B cell (primary cell): ENCODE results near the gene WNT6. TPM values are rescaled to one million over a fixed set of nuclear protein-coding genes. Genes with fewer than 3 reads are reported as not detected.

Experiments
- ATAC-seq: fragments of 200-7000 bp; cut with Tn5 transposase; one replicate; pipeline ENCODE4 v1.10.0; 2021; ENCODE audit warnings: low read depth, mild to moderate bottlenecking, moderate number of reproducible peaks, moderate library complexity
- CTCF ChIA-PET: fragments of 350-600 bp; sonication (Branson Sonifier 250); formaldehyde crosslinking; loops from one replicate; lab custom pipeline; 2021; ENCODE audit warnings: antibody characterized with exemption, inconsistent platforms; lab: Charles Lee
- POLR2A ChIA-PET: fragments of 350-600 bp; sonication (Branson Sonifier 250); formaldehyde crosslinking; loops from one replicate; lab custom pipeline; 2021; ENCODE audit warnings: antibody characterized with exemption; lab: Charles Lee
- DNase-seq: peaks from one replicate; pipeline ENCODE4 v3.0.0; 2013
- H2AFZ ChIP-seq: 2 replicates; pipeline ENCODE4 v1.6.1; 2012; ENCODE audit warnings: mild to moderate bottlenecking, low read depth, low read length; ENCODE audit not compliant: insufficient read depth, poor library complexity, severe bottlenecking
- H3K27ac ChIP-seq, 2 donors: 1 replicate in 1 of 2; 2 replicates in 1 of 2; pipeline ENCODE4 v1.5.1; 2012 to 2013; ENCODE audit warnings: low read length in 2 of 2, mild to moderate bottlenecking in 2 of 2, moderate library complexity in 1 of 2
- H3K27me3 ChIP-seq, 4 experiments: fragments of 200-600 bp in 1 of 4; sonication (generic) in 1 of 4; replicated peaks in 1 of 4; 1 replicate in 2 of 4; 2 replicates in 2 of 4; pipeline versions ENCODE4 v1.6.1 to v1.7.0; 2013 to 2016; ENCODE audit warnings: low read length in 3 of 4, mild to moderate bottlenecking in 2 of 4, mixed read lengths in 1 of 4, moderate library complexity in 1 of 4; ENCODE audit not compliant: insufficient read depth in 4 of 4, control insufficient read depth in 3 of 4; ENCODE audit errors: control extremely low read depth in 1 of 4
- H3K36me3 ChIP-seq, 2 experiments: replicated peaks in 1 of 2; 1 replicate in 1 of 2; 2 replicates in 1 of 2; pipeline versions ENCODE4 v1.6.1 to v1.7.1; 2013; ENCODE audit warnings: low read length in 1 of 2; ENCODE audit not compliant: insufficient read depth in 2 of 2, control insufficient read depth in 1 of 2; ENCODE audit errors: control extremely low read depth in 1 of 2, extremely low read depth in 1 of 2
- H3K4me1 ChIP-seq, 2 donors: fragments of 200-600 bp in 1 of 2; sonication (generic) in 1 of 2; 1 replicate in 1 of 2; 2 replicates in 1 of 2; pipeline versions ENCODE4 v1.5.1 to v1.6.1; 2013 to 2017; ENCODE audit warnings: low read length in 2 of 2; ENCODE audit not compliant: control insufficient read depth in 2 of 2, insufficient read depth in 2 of 2
- H3K4me2 ChIP-seq: replicated peaks from 2 replicates; pipeline ENCODE3; 2012; ENCODE audit warnings: mild to moderate bottlenecking, low read depth, low read length; ENCODE audit not compliant: poor library complexity, severe bottlenecking
- H3K4me3 ChIP-seq, 5 experiments: fragments of 200-600 bp in 1 of 5; sonication (generic) in 1 of 5; 1 replicate in 3 of 5; 2 replicates in 2 of 5; pipeline versions ENCODE4 v1.5.1 to v1.7.0; 2011 to 2016; ENCODE audit warnings: low read length in 4 of 5, mild to moderate bottlenecking in 4 of 5, low read depth in 2 of 5, control low read depth in 1 of 5, moderate library complexity in 1 of 5; ENCODE audit not compliant: insufficient read depth in 1 of 5; ENCODE audit errors: control extremely low read depth in 1 of 5, extremely low read depth in 1 of 5
- H3K79me2 ChIP-seq: fragments of 200-600 bp; sonication (generic); one replicate; pipeline ENCODE4 v1.6.0; 2016; ENCODE audit warnings: low read length; ENCODE audit not compliant: control insufficient read depth, insufficient read depth
- H3K9ac ChIP-seq: fragments of 200-600 bp; sonication (generic); 2 replicates; pipeline ENCODE4 v1.6.1; 2017; ENCODE audit warnings: mild to moderate bottlenecking, low read length, moderate library complexity
- H3K9me3 ChIP-seq, 3 donors: one replicate each; pipeline versions ENCODE4 v1.6.1 to v1.7.1; 2013; ENCODE audit warnings: low read length in 2 of 3; ENCODE audit not compliant: control insufficient read depth in 2 of 3, insufficient read depth in 1 of 3; ENCODE audit errors: control extremely low read depth in 1 of 3
- H4K20me1 ChIP-seq: 2 replicates; pipeline ENCODE4 v1.6.0; 2012; ENCODE audit warnings: mild to moderate bottlenecking, low read length; ENCODE audit not compliant: insufficient read depth, control insufficient read depth, poor library complexity, severe bottlenecking
- H3K27ac Mint-ChIP-seq: one replicate; pipeline ENCODE4 v1.8.0; 2021; ENCODE audit warnings: mixed read lengths
- H3K27me3 Mint-ChIP-seq: one replicate; pipeline ENCODE4 v1.8.0; 2021; ENCODE audit warnings: mixed read lengths
- H3K4me1 Mint-ChIP-seq: one replicate; pipeline ENCODE4 v1.8.0; 2021; ENCODE audit warnings: mixed read lengths
- H3K4me3 Mint-ChIP-seq: one replicate; pipeline ENCODE4 v1.8.0; 2021; ENCODE audit warnings: mixed read lengths
- H3K9me3 Mint-ChIP-seq: one replicate; pipeline ENCODE4 v1.8.0; 2022; ENCODE audit warnings: mixed read lengths; ENCODE audit not compliant: insufficient read depth
- EZH2 ChIP-seq: IDR thresholded peaks from 2 replicates; pipeline ENCODE4 v1.6.1; 2012; ENCODE audit warnings: borderline replicate concordance, low read depth, mild to moderate bottlenecking, moderate library complexity, low read length; ENCODE audit not compliant: insufficient read depth, poor library complexity, severe bottlenecking
- whole genome bisulfite sequencing: methylation state at CpG from one replicate; pipeline ENCODE4 v1.1.5; 2013; ENCODE audit warnings: missing lambda C conversion rate; ENCODE audit not compliant: insufficient coverage; 5-methylcytosine and 5-hydroxymethylcytosine counted together
- intact Hi-C: fragments of 100-400 bp; cut with micrococcal nuclease; formaldehyde crosslinking; loops from one replicate; pipeline ENCODE4 v1.10.0; 2022
- polyA plus RNA-seq: library from polyadenylated mRNA; depleted of rRNA; stranded (reverse); fragments of >200 nt; gene quantifications from 2 replicates; pipeline ENCODE4 v1.2.3, GENCODE V29; 2012
- total RNA-seq, 2 donors: library from RNA; stranded (reverse); fragments of 120-200 nt in 1 of 2; gene quantifications; 1 replicate in 1 of 2; 2 replicates in 1 of 2; pipeline versions ENCODE4 v1.2.3 to v1.2.4, GENCODE V29; 2013 to 2022
- TF ChIP-seq, protein P1 (sequence below): fragments of 200-600 bp; IDR thresholded peaks from one replicate; pipeline ENCODE4 v1.8.0; 2022; ENCODE audit warnings: antibody characterized with exemption, mild to moderate bottlenecking

Gene WNT6
- total and polyA plus RNA-seq, 2 donors (not counting 1 experiment from before 2014, with no cell fraction given) = 0.84 to 2.0 TPM

DNA sequence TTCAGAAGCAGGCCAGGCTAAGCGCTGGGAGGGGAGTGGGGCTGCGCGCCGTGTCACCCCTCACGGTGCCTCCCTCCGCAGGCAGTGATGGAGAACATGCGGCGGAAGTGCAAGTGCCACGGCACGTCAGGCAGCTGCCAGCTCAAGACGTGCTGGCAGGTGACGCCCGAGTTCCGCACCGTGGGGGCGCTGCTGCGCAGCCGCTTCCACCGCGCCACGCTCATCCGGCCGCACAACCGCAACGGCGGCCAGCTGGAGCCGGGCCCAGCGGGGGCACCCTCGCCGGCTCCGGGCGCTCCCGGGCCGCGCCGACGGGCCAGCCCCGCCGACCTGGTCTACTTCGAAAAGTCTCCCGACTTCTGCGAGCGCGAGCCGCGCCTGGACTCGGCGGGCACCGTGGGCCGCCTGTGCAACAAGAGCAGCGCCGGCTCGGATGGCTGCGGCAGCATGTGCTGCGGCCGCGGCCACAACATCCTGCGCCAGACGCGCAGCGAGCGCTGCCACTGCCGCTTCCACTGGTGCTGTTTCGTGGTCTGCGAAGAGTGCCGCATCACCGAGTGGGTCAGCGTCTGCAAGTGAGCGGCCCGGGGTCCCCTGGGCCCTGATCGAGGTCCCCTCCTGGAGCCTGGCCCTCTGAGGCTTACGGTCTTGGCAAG lies 33.2 kb downstream of the WNT6 start:
- POLR2A ChIA-PET = interaction anchor here (0.5 to 9.4 kb wide), 6 partner anchors 12 to 533 kb away, joined by 3 to 490 read pairs (median 3); partner anchors contain the start of genes CTDSP1, DNAJB2 and WNT10A
- H3K4me1 Mint-ChIP-seq = peaks cover 63% of the 10 kb centered on the region
- peak overlapping the region; percentile 90 for H3K4me2 ChIP-seq
- peak overlapping the region; percentile 97 for H3K27ac Mint-ChIP-seq
- TF ChIP-seq EZH2 = no peak
- TF ChIP-seq, protein P1, sequence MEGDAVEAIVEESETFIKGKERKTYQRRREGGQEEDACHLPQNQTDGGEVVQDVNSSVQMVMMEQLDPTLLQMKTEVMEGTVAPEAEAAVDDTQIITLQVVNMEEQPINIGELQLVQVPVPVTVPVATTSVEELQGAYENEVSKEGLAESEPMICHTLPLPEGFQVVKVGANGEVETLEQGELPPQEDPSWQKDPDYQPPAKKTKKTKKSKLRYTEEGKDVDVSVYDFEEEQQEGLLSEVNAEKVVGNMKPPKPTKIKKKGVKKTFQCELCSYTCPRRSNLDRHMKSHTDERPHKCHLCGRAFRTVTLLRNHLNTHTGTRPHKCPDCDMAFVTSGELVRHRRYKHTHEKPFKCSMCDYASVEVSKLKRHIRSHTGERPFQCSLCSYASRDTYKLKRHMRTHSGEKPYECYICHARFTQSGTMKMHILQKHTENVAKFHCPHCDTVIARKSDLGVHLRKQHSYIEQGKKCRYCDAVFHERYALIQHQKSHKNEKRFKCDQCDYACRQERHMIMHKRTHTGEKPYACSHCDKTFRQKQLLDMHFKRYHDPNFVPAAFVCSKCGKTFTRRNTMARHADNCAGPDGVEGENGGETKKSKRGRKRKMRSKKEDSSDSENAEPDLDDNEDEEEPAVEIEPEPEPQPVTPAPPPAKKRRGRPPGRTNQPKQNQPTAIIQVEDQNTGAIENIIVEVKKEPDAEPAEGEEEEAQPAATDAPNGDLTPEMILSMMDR = peak; percentile 66
- peaks cover 0 to 3% (median 0%) of the 10 kb centered on the region in 3 donors for H3K9me3 ChIP-seq
- H3K4me1 ChIP-seq = peaks cover 54 to 63% of the 10 kb centered on the region in 2 donors
- H3K79me2 ChIP-seq = peaks cover 7% of the 10 kb centered on the region
- ATAC-seq = peak; percentile 62
- H3K36me3 ChIP-seq = peaks cover 0 to 6% of the 10 kb centered on the region in 2 experiments
- H3K9me3 Mint-ChIP-seq = no peaks in the 10 kb centered on the region
- H3K27ac ChIP-seq = peak overlapping the region; percentile 96
- intact Hi-C loops = loop anchor here (1.0 kb wide), 1 partner anchor 13 kb away; the partner anchor contains the start of gene WNT10A
- WGBS = under 1% methylated on average over 72 of the region's 72 CpGs
- H2AFZ ChIP-seq = peak overlapping the region; percentile 12
- peak overlapping the region in 4 of 5 experiments; percentile 49 to 60 (median 52) for H3K4me3 ChIP-seq
- DNase-seq = peak; percentile 97
- CTCF ChIA-PET = interaction anchor here (21.8 kb wide), 1 partner anchor 14 kb away, joined by 1627 read pairs; the partner anchor contains the start of gene WNT10A
- H3K27me3 ChIP-seq = no peaks in the 10 kb centered on the region
- no peaks in the 10 kb centered on the region for H3K27me3 Mint-ChIP-seq
- peak overlapping the region; percentile 69 for H3K9ac ChIP-seq
- no peaks in the 10 kb centered on the region for H4K20me1 ChIP-seq
- H3K4me3 Mint-ChIP-seq = peak overlapping the region; percentile 88
